Stimulated activated naive B cell treated with anti-CD40 and anti-IgM and Interleukin-4, amounts not matched to agents 10 μg/mL and 1 μg/mL and 100 μg/mL, for 72 hours (primary cell): ENCODE measurements around the gene IFIT1.
"Not testable (repeated sequence)": the region's sequence is repeated elsewhere in the genome, so short reads cannot be mapped to it uniquely, and the experiment has no call there.

ENCODE experiments used
- ATAC-seq, 2 donors: fragments of 150-1000 bp; cut with Tn5 transposase; replicated peaks; 2 replicates each; pipeline ENCODE4 v1.10.0; 2021; ENCODE audit warnings: moderate library complexity in 1 of 2
- DNase-seq: peaks from one replicate; pipeline ENCODE4 v3.0.0; 2021
- H3K27ac Mint-ChIP-seq: one replicate; pipeline ENCODE4 v1.8.0; 2022; ENCODE audit warnings: mild to moderate bottlenecking, mixed read lengths
- H3K27me3 Mint-ChIP-seq, 2 donors: one replicate each; pipeline ENCODE4 v1.8.0; 2022; ENCODE audit warnings: mixed read lengths in 2 of 2
- H3K36me3 Mint-ChIP-seq, 2 donors: one replicate each; pipeline ENCODE4 v1.8.0; 2022; ENCODE audit warnings: mixed read lengths in 2 of 2, mild to moderate bottlenecking in 1 of 2
- H3K4me1 Mint-ChIP-seq, 2 donors: one replicate each; pipeline ENCODE4 v1.8.0; 2022; ENCODE audit warnings: mixed read lengths in 2 of 2, mild to moderate bottlenecking in 1 of 2
- H3K4me3 Mint-ChIP-seq, 2 donors: one replicate each; pipeline ENCODE4 v1.8.0; 2022; ENCODE audit warnings: mild to moderate bottlenecking in 2 of 2, mixed read lengths in 2 of 2, moderate library complexity in 1 of 2
- H3K9me3 Mint-ChIP-seq, 2 donors: one replicate each; pipeline ENCODE4 v1.8.0; 2022; ENCODE audit warnings: mixed read lengths in 2 of 2, mild to moderate bottlenecking in 1 of 2

IFIT1 gene

GRCh38 chr10:89391907-89392756, at the start of gene IFIT1:
IFIT1 (plus strand) TSS chr10:89392623; CDS start chr10:89392713, 90 bp downstream.
- ATAC-seq = peak; percentile 90 to 94
- Mint-ChIP-seq H3K9me3 (no peaks in the 10 kb centered on the region), H3K36me3 (no peaks in the 10 kb centered on the region), H3K4me1 (peaks cover 10 to 27% of the 10 kb centered on the region in 2 donors), H3K27ac (peak within 1 kb of the TSS; percentile 70), H3K27me3 (no peaks in the 10 kb centered on the region), H3K4me3 (peak within 1 kb of the TSS; percentile 81 to 84)
- no peak for DNase-seq

GRCh38 chr10:89343089-89343767, 49.2 kb upstream of the IFIT1 start:
- Mint-ChIP-seq H3K9me3 (no peaks in the 10 kb centered on the region), H3K27ac (no peak overlapping the region), H3K36me3 (peaks cover 0 to 17% of the 10 kb centered on the region in 2 donors), H3K4me1 (peaks cover 13 to 21% of the 10 kb centered on the region in 2 donors), H3K4me3 (no peak overlapping the region), H3K27me3 (no peaks in the 10 kb centered on the region)
- no peak for ATAC-seq
- DNase-seq = no peak

- no peak overlapping the region for H3K27ac Mint-ChIP-seq
- DNase-seq (no peak), ATAC-seq (no peak)
- peaks cover 18 to 29% of the 10 kb centered on the region in 2 donors for H3K4me1 Mint-ChIP-seq
- no peaks in the 10 kb centered on the region for H3K27me3 Mint-ChIP-seq
- H3K4me3 Mint-ChIP-seq = no peak overlapping the region
- H3K36me3 Mint-ChIP-seq = peaks cover 0 to 8% of the 10 kb centered on the region in 2 donors
- H3K9me3 Mint-ChIP-seq = no peaks in the 10 kb centered on the region
These were observed 48.3 kb upstream of the IFIT1 start for GRCh38 chr10:89344156-89344555.

- H3K27ac Mint-ChIP-seq = no peak overlapping the region
- no peaks in the 10 kb centered on the region for H3K36me3 Mint-ChIP-seq
- no peaks in the 10 kb centered on the region for H3K9me3 Mint-ChIP-seq
- no peak for ATAC-seq
- H3K4me1 Mint-ChIP-seq = peaks cover 21 to 36% of the 10 kb centered on the region in 2 donors
- DNase-seq = no peak
- H3K27me3 Mint-ChIP-seq = no peaks in the 10 kb centered on the region
- H3K4me3 Mint-ChIP-seq = no peak overlapping the region
These were observed 46.9 kb upstream of the IFIT1 start for GRCh38 chr10:89345367-89346000.

GRCh38 chr10:89346405-89347254, 45.8 kb upstream of the IFIT1 start:
- Mint-ChIP-seq H3K27ac (no peak overlapping the region), H3K9me3 (no peaks in the 10 kb centered on the region), H3K4me1 (peaks cover 25 to 47% of the 10 kb centered on the region in 2 donors), H3K27me3 (no peaks in the 10 kb centered on the region), H3K36me3 (no peaks in the 10 kb centered on the region), H3K4me3 (no peak overlapping the region)
- ATAC-seq (no peak), DNase-seq (no peak)

- Mint-ChIP-seq H3K27me3 (no peaks in the 10 kb centered on the region), H3K36me3 (no peaks in the 10 kb centered on the region), H3K4me1 (peaks cover 30 to 53% of the 10 kb centered on the region in 2 donors), H3K9me3 (no peaks in the 10 kb centered on the region), H3K27ac (peak overlapping the region; percentile 59), H3K4me3 (no peak overlapping the region)
- DNase-seq = no peak
- ATAC-seq = peak in 1 of 2 donors; percentile 39
These were observed 44.5 kb upstream of the IFIT1 start for GRCh38 chr10:89347701-89348457.

GRCh38 chr10:89348481-89348880, 43.9 kb upstream of the IFIT1 start:
- H3K4me1 Mint-ChIP-seq = peaks cover 30 to 53% of the 10 kb centered on the region in 2 donors
- no peaks in the 10 kb centered on the region for H3K9me3 Mint-ChIP-seq
- H3K27ac Mint-ChIP-seq = peak overlapping the region; percentile 59
- H3K4me3 Mint-ChIP-seq = no peak overlapping the region
- no peaks in the 10 kb centered on the region for H3K27me3 Mint-ChIP-seq
- no peak for ATAC-seq
- no peak for DNase-seq
- H3K36me3 Mint-ChIP-seq = no peaks in the 10 kb centered on the region

- Mint-ChIP-seq H3K27ac (no peak overlapping the region), H3K27me3 (no peaks in the 10 kb centered on the region), H3K36me3 (peaks cover 0 to 3% of the 10 kb centered on the region in 2 donors), H3K4me3 (no peak overlapping the region), H3K4me1 (peaks cover 30 to 53% of the 10 kb centered on the region in 2 donors), H3K9me3 (peaks cover 0 to 2% of the 10 kb centered on the region in 2 donors)
- ATAC-seq (no peak), DNase-seq (no peak)
These were observed 43.4 kb upstream of the IFIT1 start for GRCh38 chr10:89348975-89349374.

GRCh38 chr10:89350631-89351315, 41.6 kb upstream of the IFIT1 start:
- ATAC-seq = peak; percentile 19 to 30
- not testable (repeated sequence) for H3K4me3 Mint-ChIP-seq, DNase-seq, H3K27me3 Mint-ChIP-seq, H3K36me3 Mint-ChIP-seq, H3K9me3 Mint-ChIP-seq
- peaks cover 30 to 53% of the 10 kb centered on the region in 2 donors for H3K4me1 Mint-ChIP-seq
- peak overlapping the region; percentile 62 for H3K27ac Mint-ChIP-seq

GRCh38 chr10:89351412-89351779, 41.0 kb upstream of the IFIT1 start:
- no peak for DNase-seq
- H3K4me3 Mint-ChIP-seq = no peak overlapping the region
- peaks cover 0 to 6% of the 10 kb centered on the region in 2 donors for H3K36me3 Mint-ChIP-seq
- H3K27me3 Mint-ChIP-seq = no peaks in the 10 kb centered on the region
- no peak overlapping the region for H3K27ac Mint-ChIP-seq
- ATAC-seq = peak; percentile 79 to 87
- peaks cover 30 to 50% of the 10 kb centered on the region in 2 donors for H3K4me1 Mint-ChIP-seq
- H3K9me3 Mint-ChIP-seq = peaks cover 2 to 5% of the 10 kb centered on the region in 2 donors

GRCh38 chr10:89351780-89352597, 40.4 kb upstream of the IFIT1 start:
- DNase-seq (no peak), ATAC-seq (no peak)
- Mint-ChIP-seq H3K36me3 (peaks cover 0 to 6% of the 10 kb centered on the region in 2 donors), H3K4me3 (no peak overlapping the region), H3K27ac (peak overlapping the region; percentile 20), H3K9me3 (peaks cover 2 to 5% of the 10 kb centered on the region in 2 donors), H3K4me1 (peaks cover 27 to 45% of the 10 kb centered on the region in 2 donors), H3K27me3 (no peaks in the 10 kb centered on the region)

GRCh38 chr10:89352802-89353201, 39.6 kb upstream of the IFIT1 start:
- DNase-seq (no peak), ATAC-seq (no peak)
- Mint-ChIP-seq H3K27ac (no peak overlapping the region), H3K27me3 (no peaks in the 10 kb centered on the region), H3K4me1 (peaks cover 22 to 36% of the 10 kb centered on the region in 2 donors), H3K9me3 (peaks cover 2 to 5% of the 10 kb centered on the region in 2 donors), H3K36me3 (peaks cover 0 to 6% of the 10 kb centered on the region in 2 donors), H3K4me3 (no peak overlapping the region)
